ENCODE data around the gene SMARCA4.
A peak's percentile ranks its signal among the peaks of the same experiment; 100 is the strongest.

SMARCA4 gene

GRCh38 chr19:11035441-11036377, 74.9 kb downstream of the SMARCA4 start:
- Histone ChIP-seq H2BK5ac (ENCODE audit: low read depth, low read length, poor library complexity) (no peak overlapping the region), H4K8ac (ENCODE audit: low read depth, low read length) (no peak overlapping the region), H2AFZ (ENCODE audit: insufficient read depth, low read length, poor library complexity) (no peak overlapping the region), H3K36me3 (ENCODE audit: control insufficient read depth in 1 of 2, insufficient read depth in 2 of 2, low read length in 2 of 2) (peaks cover 74 to 75% of the 10 kb centered on the region in 2 experiments), H4K91ac (ENCODE audit: low read depth, low read length) (no peak overlapping the region), H3K14ac (ENCODE audit: low read length) (no peak overlapping the region), H3K18ac (ENCODE audit: low read length) (no peak overlapping the region), H3K9me3 (ENCODE audit: insufficient read depth, low read depth, low read length) (no peaks in the 10 kb centered on the region), H3K4ac (ENCODE audit: low read depth, low read length) (no peak overlapping the region), H2BK120ac (ENCODE audit: insufficient read depth, low read length, poor library complexity) (no peak overlapping the region), H3K27ac (ENCODE audit: low read depth, low read length) (no peak overlapping the region), H3K4me2 (ENCODE audit: low read length) (no peak overlapping the region), H3K27me3 (ENCODE audit: insufficient read depth, low read length) (no peaks in the 10 kb centered on the region), H2AK5ac (ENCODE audit: low read length) (no peak overlapping the region), H4K12ac (ENCODE audit: low read depth, low read length) (no peak overlapping the region), H3K23ac (ENCODE audit: low read length) (no peak overlapping the region), H2BK12ac (ENCODE audit: low read length) (no peak overlapping the region), H3K9ac (ENCODE audit: low read length) (no peak overlapping the region), H3K4me1 (ENCODE audit: control insufficient read depth in 1 of 2, insufficient read depth in 2 of 2, low read length in 2 of 2) (no peaks in the 10 kb centered on the region), H3K79me2 (ENCODE audit: control insufficient read depth, insufficient read depth, low read length, poor library complexity) (no peaks in the 10 kb centered on the region), H3K4me3 (ENCODE audit: low read depth, low read length) (no peak overlapping the region), H3K79me1 (ENCODE audit: low read length) (no peaks in the 10 kb centered on the region)
- peak; percentile 90 to 95 for DNase-seq
- WGBS (ENCODE audit: extremely low coverage, insufficient coverage, insufficient read length) = no CpG with 5 or more reads among the region's 15 CpGs

- H2BK120ac ChIP-seq (ENCODE audit: insufficient read depth, low read length, poor library complexity) = no peak overlapping the region
- no peak overlapping the region for H3K27ac ChIP-seq (ENCODE audit: low read depth, low read length)
- no peak for DNase-seq
- H3K18ac ChIP-seq (ENCODE audit: low read length) = no peak overlapping the region
- H3K4me2 ChIP-seq (ENCODE audit: low read length) = no peak overlapping the region
- no peak overlapping the region for H2BK5ac ChIP-seq (ENCODE audit: low read depth, low read length, poor library complexity)
- H3K4me1 ChIP-seq (ENCODE audit: control insufficient read depth in 1 of 2, insufficient read depth in 2 of 2, low read length in 2 of 2) = no peaks in the 10 kb centered on the region
- H3K23ac ChIP-seq (ENCODE audit: low read length) = no peak overlapping the region
- H3K14ac ChIP-seq (ENCODE audit: low read length) = no peak overlapping the region
- H2BK12ac ChIP-seq (ENCODE audit: low read length) = no peak overlapping the region
- peaks cover 69 to 70% of the 10 kb centered on the region in 2 experiments for H3K36me3 ChIP-seq (ENCODE audit: control insufficient read depth in 1 of 2, insufficient read depth in 2 of 2, low read length in 2 of 2)
- no CpG with 5 or more reads among the region's 4 CpGs for WGBS (ENCODE audit: extremely low coverage, insufficient coverage, insufficient read length)
- H3K79me2 ChIP-seq (ENCODE audit: control insufficient read depth, insufficient read depth, low read length, poor library complexity) = no peaks in the 10 kb centered on the region
- H4K8ac ChIP-seq (ENCODE audit: low read depth, low read length) = no peak overlapping the region
- H3K79me1 ChIP-seq (ENCODE audit: low read length) = no peaks in the 10 kb centered on the region
- no peak overlapping the region for H3K4ac ChIP-seq (ENCODE audit: low read depth, low read length)
- H4K12ac ChIP-seq (ENCODE audit: low read depth, low read length) = no peak overlapping the region
- no peak overlapping the region for H4K91ac ChIP-seq (ENCODE audit: low read depth, low read length)
- no peak overlapping the region for H2AK5ac ChIP-seq (ENCODE audit: low read length)
- no peak overlapping the region for H3K4me3 ChIP-seq (ENCODE audit: low read depth, low read length)
- H3K27me3 ChIP-seq (ENCODE audit: insufficient read depth, low read length) = no peaks in the 10 kb centered on the region
- H3K9me3 ChIP-seq (ENCODE audit: insufficient read depth, low read depth, low read length) = no peaks in the 10 kb centered on the region
- no peak overlapping the region for H2AFZ ChIP-seq (ENCODE audit: insufficient read depth, low read length, poor library complexity)
- no peak overlapping the region for H3K9ac ChIP-seq (ENCODE audit: low read length)
Observed at GRCh38 chr19:11038511-11038910, 77.7 kb downstream of the SMARCA4 start.

GRCh38 chr19:11041194-11041593, 80.4 kb downstream of the SMARCA4 start:
- no peak overlapping the region for H3K9ac ChIP-seq (ENCODE audit: low read length)
- H4K8ac ChIP-seq (ENCODE audit: low read depth, low read length) = no peak overlapping the region
- H3K36me3 ChIP-seq (ENCODE audit: control insufficient read depth in 1 of 2, insufficient read depth in 2 of 2, low read length in 2 of 2) = peaks cover 55% of the 10 kb centered on the region in 2 experiments
- H3K27ac ChIP-seq (ENCODE audit: low read depth, low read length) = no peak overlapping the region
- no peak for DNase-seq
- H3K18ac ChIP-seq (ENCODE audit: low read length) = no peak overlapping the region
- H4K12ac ChIP-seq (ENCODE audit: low read depth, low read length) = no peak overlapping the region
- H3K4ac ChIP-seq (ENCODE audit: low read depth, low read length) = no peak overlapping the region
- H2AFZ ChIP-seq (ENCODE audit: insufficient read depth, low read length, poor library complexity) = no peak overlapping the region
- H3K9me3 ChIP-seq (ENCODE audit: insufficient read depth, low read depth, low read length) = no peaks in the 10 kb centered on the region
- H3K4me3 ChIP-seq (ENCODE audit: low read depth, low read length) = no peak overlapping the region
- H3K79me1 ChIP-seq (ENCODE audit: low read length) = no peaks in the 10 kb centered on the region
- H3K4me1 ChIP-seq (ENCODE audit: control insufficient read depth in 1 of 2, insufficient read depth in 2 of 2, low read length in 2 of 2) = no peaks in the 10 kb centered on the region
- no peak overlapping the region for H3K23ac ChIP-seq (ENCODE audit: low read length)
- no peak overlapping the region for H2BK12ac ChIP-seq (ENCODE audit: low read length)
- no peak overlapping the region for H2BK5ac ChIP-seq (ENCODE audit: low read depth, low read length, poor library complexity)
- no peaks in the 10 kb centered on the region for H3K79me2 ChIP-seq (ENCODE audit: control insufficient read depth, insufficient read depth, low read length, poor library complexity)
- no peak overlapping the region for H3K14ac ChIP-seq (ENCODE audit: low read length)
- no peaks in the 10 kb centered on the region for H3K27me3 ChIP-seq (ENCODE audit: insufficient read depth, low read length)
- H4K91ac ChIP-seq (ENCODE audit: low read depth, low read length) = no peak overlapping the region
- H3K4me2 ChIP-seq (ENCODE audit: low read length) = no peak overlapping the region
- no CpG with 5 or more reads among the region's 33 CpGs for WGBS (ENCODE audit: extremely low coverage, insufficient coverage, insufficient read length)
- no peak overlapping the region for H2BK120ac ChIP-seq (ENCODE audit: insufficient read depth, low read length, poor library complexity)
- no peak overlapping the region for H2AK5ac ChIP-seq (ENCODE audit: low read length)

GRCh38 chr19:11041966-11042627, 81.3 kb downstream of the SMARCA4 start:
- no peak overlapping the region for H3K4me2 ChIP-seq (ENCODE audit: low read length)
- no peak overlapping the region for H2BK5ac ChIP-seq (ENCODE audit: low read depth, low read length, poor library complexity)
- no peaks in the 10 kb centered on the region for H3K9me3 ChIP-seq (ENCODE audit: insufficient read depth, low read depth, low read length)
- H4K12ac ChIP-seq (ENCODE audit: low read depth, low read length) = no peak overlapping the region
- H3K4me3 ChIP-seq (ENCODE audit: low read depth, low read length) = no peak overlapping the region
- no peaks in the 10 kb centered on the region for H3K79me1 ChIP-seq (ENCODE audit: low read length)
- no peak overlapping the region for H3K4ac ChIP-seq (ENCODE audit: low read depth, low read length)
- no peak overlapping the region for H4K91ac ChIP-seq (ENCODE audit: low read depth, low read length)
- H2AFZ ChIP-seq (ENCODE audit: insufficient read depth, low read length, poor library complexity) = no peak overlapping the region
- H3K14ac ChIP-seq (ENCODE audit: low read length) = no peak overlapping the region
- peaks cover 50 to 53% of the 10 kb centered on the region in 2 experiments for H3K36me3 ChIP-seq (ENCODE audit: control insufficient read depth in 1 of 2, insufficient read depth in 2 of 2, low read length in 2 of 2)
- DNase-seq = no peak
- no peak overlapping the region for H3K9ac ChIP-seq (ENCODE audit: low read length)
- no peak overlapping the region for H2BK12ac ChIP-seq (ENCODE audit: low read length)
- H3K23ac ChIP-seq (ENCODE audit: low read length) = no peak overlapping the region
- no peaks in the 10 kb centered on the region for H3K27me3 ChIP-seq (ENCODE audit: insufficient read depth, low read length)
- H4K8ac ChIP-seq (ENCODE audit: low read depth, low read length) = no peak overlapping the region
- no peaks in the 10 kb centered on the region for H3K4me1 ChIP-seq (ENCODE audit: control insufficient read depth in 1 of 2, insufficient read depth in 2 of 2, low read length in 2 of 2)
- H3K18ac ChIP-seq (ENCODE audit: low read length) = no peak overlapping the region
- H2AK5ac ChIP-seq (ENCODE audit: low read length) = no peak overlapping the region
- no peaks in the 10 kb centered on the region for H3K79me2 ChIP-seq (ENCODE audit: control insufficient read depth, insufficient read depth, low read length, poor library complexity)
- WGBS (ENCODE audit: extremely low coverage, insufficient coverage, insufficient read length) = no CpG with 5 or more reads among the region's 13 CpGs
- no peak overlapping the region for H3K27ac ChIP-seq (ENCODE audit: low read depth, low read length)
- no peak overlapping the region for H2BK120ac ChIP-seq (ENCODE audit: insufficient read depth, low read length, poor library complexity)

All from trophoblast cell (in vitro differentiated cells and primary cell).